NB4 (cell line): ENCODE measurements around the gene CCDC154.

Source experiments
- CTCF ChIP-seq: IDR thresholded peaks from one replicate; pipeline ENCODE4 v1.5.1; 2012; ENCODE audit warnings: low read depth, low read length
- MAX ChIP-seq: IDR thresholded peaks from 2 replicates; pipeline ENCODE4 v1.6.1; 2011; ENCODE audit warnings: low read depth, low read length
- MYC ChIP-seq: IDR thresholded peaks from 2 replicates; pipeline ENCODE4 v1.6.1; 2011; ENCODE audit warnings: low read depth, low read length
- POLR2A ChIP-seq: IDR thresholded peaks from 2 replicates; pipeline ENCODE4 v1.6.1; 2011; ENCODE audit warnings: mild to moderate bottlenecking; ENCODE audit not compliant: insufficient read length; ENCODE audit errors: extremely low read depth

GRCh38 chr16:1426734-1427471 lies 17.5 kb downstream of the CCDC154 start:
- TF ChIP-seq MAX = no peak
- no peak for TF ChIP-seq CTCF
- TF ChIP-seq POLR2A = no peak
- TF ChIP-seq MYC = no peak
